HepG2 (cell line): ENCODE data around the gene QPCT. TPM values are rescaled to one million over a fixed set of nuclear protein-coding genes. Genes with fewer than 3 reads are reported as not detected.

ENCODE experiments used
- ATAC-seq: fragments of 200-7000 bp; cut with Tn5 transposase; 3 replicates; pipeline ENCODE4 v1.9.1; 2020; ENCODE audit warnings: mild to moderate bottlenecking, moderate library complexity
- BruUV-seq: library from RNA; stranded (reverse); fragments of 400-500 nt; replicated peaks from 2 replicates; lab custom pipeline; 2021; lab: Mats Ljungman, UMichigan
- CTCF ChIA-PET: fragments of 300-600 bp; formaldehyde crosslinking; extraction: SDS; loops from one replicate; lab custom pipeline; 2021; ENCODE audit warnings: low total read pairs, inconsistent platforms, low intra/inter-chr PET ratio; lab: Yijun Ruan, JAX
- POLR2A ChIA-PET: fragments of 350-600 bp; sonication (Branson Sonifier 250); formaldehyde crosslinking; loops from one replicate; lab custom pipeline; 2020; ENCODE audit warnings: antibody characterized with exemption, inconsistent platforms; lab: Yijun Ruan, JAX
- DNase-seq: peaks from one replicate; pipeline ENCODE4 v3.0.0-alpha.2; 2015; ENCODE audit warnings: low spot score
- FAIRE-seq: peaks from 3 replicates; lab custom pipeline; 2011; peaks lifted over from hg19 to GRCh38; lab: Jason Lieb, UNC
- H2AFZ ChIP-seq: one replicate; pipeline ENCODE4 v1.6.1; 2011; ENCODE audit warnings: low read length, inconsistent platforms
- H3K27ac ChIP-seq: fragments of 300-600 bp; 3 replicates; pipeline ENCODE4 v1.8.0; 2011; ENCODE audit warnings: mixed run types, mild to moderate bottlenecking, mixed read lengths, low read length, inconsistent platforms; ENCODE audit not compliant: insufficient read depth; ENCODE audit errors: extremely low read length
- H3K27me3 ChIP-seq, 2 experiments: fragments of 200-600 bp in 1 of 2; 2 replicates in 1 of 2; 3 replicates in 1 of 2; pipeline versions ENCODE4 v1.6.0 to v1.8.0; 2011; ENCODE audit warnings: low read length in 2 of 2, mild to moderate bottlenecking in 2 of 2, moderate library complexity in 2 of 2, inconsistent platforms in 1 of 2; ENCODE audit not compliant: insufficient read depth in 2 of 2, control insufficient read depth in 1 of 2
- H3K36me3 ChIP-seq, 2 experiments: fragments of 200-600 bp in 1 of 2; replicated peaks in 1 of 2; 2 replicates in 1 of 2; 3 replicates in 1 of 2; pipeline versions ENCODE4 v1.5.1 to v1.8.0; 2011; ENCODE audit warnings: low read length in 2 of 2, inconsistent platforms in 1 of 2; ENCODE audit not compliant: insufficient read depth in 2 of 2, control insufficient read depth in 1 of 2
- H3K4me1 ChIP-seq: 2 replicates; pipeline ENCODE4 v1.5.1; 2012; ENCODE audit warnings: low read length, inconsistent platforms; ENCODE audit not compliant: insufficient read depth
- H3K4me2 ChIP-seq: 2 replicates; pipeline ENCODE4 v1.6.0; 2011; ENCODE audit warnings: low read depth, low read length, inconsistent platforms
- H3K4me3 ChIP-seq, 3 experiments: fragments of 200-600 bp in 1 of 3; sonication (generic), shearing (Covaris generic) in 1 of 3; replicated peaks in 1 of 3; 2 replicates each; pipeline ENCODE4 v1.5.1; 2011 to 2016; ENCODE audit warnings: low read length in 3 of 3, inconsistent platforms in 2 of 3, low read depth in 2 of 3, mild to moderate bottlenecking in 2 of 3, control low read depth in 1 of 3, mixed read lengths in 1 of 3; ENCODE audit not compliant: insufficient read depth in 1 of 3
- H3K79me2 ChIP-seq: one replicate; pipeline ENCODE4 v1.6.1; 2011; ENCODE audit warnings: low read length, inconsistent platforms; ENCODE audit not compliant: insufficient read depth
- H3K9ac ChIP-seq: 2 replicates; pipeline ENCODE4 v1.6.0; 2011; ENCODE audit warnings: mild to moderate bottlenecking, low read depth, low read length, inconsistent platforms; ENCODE audit not compliant: insufficient read depth
- H3K9me3 ChIP-seq: 2 replicates; pipeline ENCODE4 v1.5.1; 2012; ENCODE audit warnings: mild to moderate bottlenecking, low read length
- H4K20me1 ChIP-seq: 2 replicates; pipeline ENCODE4 v1.6.0; 2011; ENCODE audit warnings: inconsistent platforms, mild to moderate bottlenecking, low read length, moderate library complexity; ENCODE audit not compliant: insufficient read depth
- CAMTA2 ChIP-seq: sonication (generic); formaldehyde crosslinking; IDR thresholded peaks from 2 replicates; pipeline ENCODE4 v1.4.0; 2020; ENCODE audit warnings: mild to moderate bottlenecking, missing genetic modification reagents, borderline replicate concordance
- ERF ChIP-seq: IDR thresholded peaks from 2 replicates; pipeline ENCODE4 v1.6.1; 2018; ENCODE audit warnings: missing biosample characterization, missing genetic modification reagents
- PAXIP1 ChIP-seq: sonication (generic); formaldehyde crosslinking; conservative IDR thresholded peaks from 2 replicates; pipeline ENCODE4 v1.4.0; 2020; ENCODE audit warnings: mild to moderate bottlenecking, missing genetic modification reagents, moderate library complexity
- SAP130 ChIP-seq: IDR thresholded peaks from 2 replicates; pipeline ENCODE4 v1.6.1; 2016; ENCODE audit warnings: low read depth
- SKIL ChIP-seq: sonication (generic); formaldehyde crosslinking; IDR thresholded peaks from 2 replicates; pipeline ENCODE4 v1.8.0; 2022; ENCODE audit warnings: missing genetic modification reagents, mild to moderate bottlenecking, moderate library complexity, borderline replicate concordance
- SMARCC2 ChIP-seq: fragments of 450-650 bp; IDR thresholded peaks from 2 replicates; pipeline ENCODE4 v1.6.1; 2017; ENCODE audit warnings: antibody characterized with exemption, mild to moderate bottlenecking
- ZNF335 ChIP-seq: sonication (generic); formaldehyde crosslinking; IDR thresholded peaks from 2 replicates; pipeline ENCODE4 v1.4.0; 2020; ENCODE audit warnings: missing genetic modification reagents
- ZNF883 ChIP-seq: sonication (generic); formaldehyde crosslinking; IDR thresholded peaks from 2 replicates; pipeline ENCODE4 v1.5.1; 2020; ENCODE audit warnings: mild to moderate bottlenecking, missing genetic modification reagents; ENCODE audit errors: not compliant biosample characterization
- in situ Hi-C: cut with HindIII; loops from 2 replicates; pipeline ENCODE4 v1.10.0; 2017; ENCODE audit warnings: low pct_unique_long_range_greater_than_20kb; ENCODE audit not compliant: extremely low pct_ligation_motif_present
- intact Hi-C: fragments of 100-400 bp; cut with micrococcal nuclease; formaldehyde crosslinking; loops from one replicate; pipeline ENCODE4 v1.10.0; 2022; ENCODE audit not compliant: unreplicated experiment
- polyA plus RNA-seq, 8 experiments: library from polyadenylated mRNA; depleted of rRNA in 3 of 8; stranded (reverse) in 7 of 8; unstranded in 1 of 8; fragments of >200 nt; fragmentation: Illumina TruSeq in 4 of 8; extraction: Trizol in 4 of 8; gene quantifications; 2 replicates each; pipeline versions ENCODE4 v1.2.1 to v1.2.3, GENCODE V29; 2011 to 2016; ENCODE audit warnings: low read depth in 4 of 8, missing spikeins in 1 of 8, mixed read lengths in 1 of 8; ENCODE audit not compliant: insufficient read depth in 1 of 8
- total RNA-seq, 5 experiments: library from RNA; depleted of rRNA; stranded (reverse); fragments of >200 nt; fragmentation: Illumina TruSeq; extraction: Trizol; gene quantifications; 2 replicates each; pipeline ENCODE4 v1.2.3, GENCODE V29; 2016; ENCODE audit warnings: low read depth in 1 of 5

The QPCT gene
- total and polyA plus RNA-seq, 2 of the 13 experiments (the other 11 are each of a cell fraction or from before 2014, with no cell fraction given): 0.77 to 1.2 TPM

GRCh38 chr2:37297632-37298031 lies 46.8 kb upstream of the QPCT start:
- Histone ChIP-seq H3K36me3 (peaks cover 1 to 5% of the 10 kb centered on the region in 2 experiments; a peak in 4 of 5 replicates), H3K27me3 (no peaks in the 10 kb centered on the region), H3K4me3 (no peak overlapping the region), H2AFZ (no peak overlapping the region), H3K9me3 (no peaks in the 10 kb centered on the region), H3K4me2 (no peak overlapping the region), H4K20me1 (no peaks in the 10 kb centered on the region), H3K4me1 (no peaks in the 10 kb centered on the region), H3K9ac (no peak overlapping the region), H3K27ac (no peak overlapping the region), H3K79me2 (peaks cover 30% of the 10 kb centered on the region)
- BruUV-seq: no TSS peak
- intact Hi-C loops (no loop called here), in situ Hi-C loops (no loop called here)
- DNase-seq: no peak
- no peak for ATAC-seq
- TF ChIP-seq ZNF883 (CRISPR knock-in tag): no peak
- no peak for TF ChIP-seq PAXIP1 (CRISPR knock-in tag)
- no peak for TF ChIP-seq ERF (CRISPR knock-in tag)
- no peak for TF ChIP-seq SAP130 (CRISPR knock-in tag)
- TF ChIP-seq SKIL (CRISPR knock-in tag): no peak
- TF ChIP-seq CAMTA2 (CRISPR knock-in tag): no peak
- no peak for TF ChIP-seq SMARCC2
- no peak for TF ChIP-seq ZNF335 (CRISPR knock-in tag)
- ChIA-PET CTCF (no interaction called here), POLR2A (no interaction called here)
- FAIRE-seq: no peak
